SK-N-SH (cell line): ENCODE results near the gene MYDGF.

ENCODE experiments used
- CTCF ChIP-seq: fragments of 200-600 bp; sonication (generic); IDR thresholded peaks from 2 replicates; pipeline ENCODE4 v1.6.1; 2017; ENCODE audit warnings: antibody characterized with exemption, mild to moderate bottlenecking, moderate library complexity
- GABPA ChIP-seq: IDR thresholded peaks from 2 replicates; pipeline ENCODE4 v1.4.0; 2012; ENCODE audit warnings: low read depth, mild to moderate bottlenecking
- NFIC ChIP-seq: IDR thresholded peaks from 2 replicates; pipeline ENCODE4 v1.4.0; 2012; ENCODE audit warnings: borderline replicate concordance
- ZBTB33 ChIP-seq: IDR thresholded peaks from 2 replicates; pipeline ENCODE4 v1.4.0; 2012; ENCODE audit warnings: low read depth, borderline replicate concordance

GRCh38 chr19:4711211-4711610 is 41.1 kb upstream of the MYDGF start:
- TF ChIP-seq CTCF (no peak), GABPA (no peak), NFIC (no peak), ZBTB33 (no peak)
